ENCODE data around the gene TMEM126A. TPM values are rescaled to one million over a fixed set of nuclear protein-coding genes. Genes with fewer than 3 reads are reported as not detected.

TMEM126A gene
- total RNA-seq, 1 donor from 2014 or later: 47.2 TPM

DNA sequence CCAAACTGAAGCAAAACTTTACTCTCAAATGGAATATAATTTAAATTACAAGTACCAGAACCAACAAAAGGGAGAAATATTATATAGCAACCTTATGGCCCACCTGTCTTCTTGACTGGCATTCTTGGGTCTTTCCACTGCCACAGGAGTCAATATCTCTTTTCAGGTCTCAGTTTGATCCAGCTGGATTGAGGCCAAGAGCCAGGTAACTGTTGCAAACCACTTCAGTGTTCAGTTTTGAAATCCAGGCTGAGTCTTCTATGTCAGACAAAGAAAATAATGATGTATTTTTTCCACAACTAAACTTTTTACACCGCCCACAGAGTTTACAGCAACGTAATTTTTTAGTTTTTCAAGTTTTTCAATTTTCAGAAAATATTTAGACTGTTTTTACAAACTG is 21.3 kb upstream of the TMEM126A start:
- peaks cover 31% of the 10 kb centered on the region for H3K79me2 ChIP-seq (ENCODE audit: insufficient read depth, low read length)
- no peak overlapping the region for H2AFZ ChIP-seq (ENCODE audit: low read depth, low read length)
- H3K9me3 Mint-ChIP-seq (ENCODE audit: unreplicated experiment): no peaks in the 10 kb centered on the region
- peaks cover 13% of the 10 kb centered on the region for H3K4me1 ChIP-seq (ENCODE audit: insufficient read depth, low read length)
- no peaks in the 10 kb centered on the region for H3K9me3 ChIP-seq (ENCODE audit: insufficient read depth, low read depth, low read length)
- no peak for FAIRE-seq
- H3K27ac ChIP-seq (ENCODE audit: low read depth, low read length): no peak overlapping the region
- no peak overlapping the region for H3K4me3 ChIP-seq (ENCODE audit: insufficient read depth, low read depth, low read length)
- TF ChIP-seq, protein P1, sequence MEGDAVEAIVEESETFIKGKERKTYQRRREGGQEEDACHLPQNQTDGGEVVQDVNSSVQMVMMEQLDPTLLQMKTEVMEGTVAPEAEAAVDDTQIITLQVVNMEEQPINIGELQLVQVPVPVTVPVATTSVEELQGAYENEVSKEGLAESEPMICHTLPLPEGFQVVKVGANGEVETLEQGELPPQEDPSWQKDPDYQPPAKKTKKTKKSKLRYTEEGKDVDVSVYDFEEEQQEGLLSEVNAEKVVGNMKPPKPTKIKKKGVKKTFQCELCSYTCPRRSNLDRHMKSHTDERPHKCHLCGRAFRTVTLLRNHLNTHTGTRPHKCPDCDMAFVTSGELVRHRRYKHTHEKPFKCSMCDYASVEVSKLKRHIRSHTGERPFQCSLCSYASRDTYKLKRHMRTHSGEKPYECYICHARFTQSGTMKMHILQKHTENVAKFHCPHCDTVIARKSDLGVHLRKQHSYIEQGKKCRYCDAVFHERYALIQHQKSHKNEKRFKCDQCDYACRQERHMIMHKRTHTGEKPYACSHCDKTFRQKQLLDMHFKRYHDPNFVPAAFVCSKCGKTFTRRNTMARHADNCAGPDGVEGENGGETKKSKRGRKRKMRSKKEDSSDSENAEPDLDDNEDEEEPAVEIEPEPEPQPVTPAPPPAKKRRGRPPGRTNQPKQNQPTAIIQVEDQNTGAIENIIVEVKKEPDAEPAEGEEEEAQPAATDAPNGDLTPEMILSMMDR (IDR thresholded peaks at IDR 0.05; ENCODE audit: insufficient read depth, low read depth, low read length): no peak
- TF ChIP-seq EZH2 (IDR thresholded peaks at IDR 0.05; ENCODE audit: insufficient read depth, low read length): no peak
- DNase-seq (ENCODE audit: low read depth): no peak
- no peak overlapping the region for H3K27ac Mint-ChIP-seq (ENCODE audit: unreplicated experiment)
- no peaks in the 10 kb centered on the region for H3K27me3 ChIP-seq (ENCODE audit: insufficient read depth, low read length)
- no peaks in the 10 kb centered on the region for H3K27me3 Mint-ChIP-seq (ENCODE audit: low read depth, unreplicated experiment)
- H4K20me1 ChIP-seq (ENCODE audit: insufficient read depth, low read length): no peaks in the 10 kb centered on the region
- H3K4me1 Mint-ChIP-seq (ENCODE audit: low read depth, unreplicated experiment): peaks cover 16% of the 10 kb centered on the region
- H3K36me3 ChIP-seq (ENCODE audit: insufficient read depth, low read length): no peaks in the 10 kb centered on the region
- H3K9ac ChIP-seq (ENCODE audit: low read length): no peak overlapping the region
- H3K4me3 Mint-ChIP-seq (ENCODE audit: unreplicated experiment): peak overlapping the region; percentile 98
- H3K4me2 ChIP-seq (ENCODE audit: low read length): peak overlapping the region; percentile 98
- H3K36me3 Mint-ChIP-seq (ENCODE audit: low read depth, unreplicated experiment): peaks cover 2% of the 10 kb centered on the region

DNA sequence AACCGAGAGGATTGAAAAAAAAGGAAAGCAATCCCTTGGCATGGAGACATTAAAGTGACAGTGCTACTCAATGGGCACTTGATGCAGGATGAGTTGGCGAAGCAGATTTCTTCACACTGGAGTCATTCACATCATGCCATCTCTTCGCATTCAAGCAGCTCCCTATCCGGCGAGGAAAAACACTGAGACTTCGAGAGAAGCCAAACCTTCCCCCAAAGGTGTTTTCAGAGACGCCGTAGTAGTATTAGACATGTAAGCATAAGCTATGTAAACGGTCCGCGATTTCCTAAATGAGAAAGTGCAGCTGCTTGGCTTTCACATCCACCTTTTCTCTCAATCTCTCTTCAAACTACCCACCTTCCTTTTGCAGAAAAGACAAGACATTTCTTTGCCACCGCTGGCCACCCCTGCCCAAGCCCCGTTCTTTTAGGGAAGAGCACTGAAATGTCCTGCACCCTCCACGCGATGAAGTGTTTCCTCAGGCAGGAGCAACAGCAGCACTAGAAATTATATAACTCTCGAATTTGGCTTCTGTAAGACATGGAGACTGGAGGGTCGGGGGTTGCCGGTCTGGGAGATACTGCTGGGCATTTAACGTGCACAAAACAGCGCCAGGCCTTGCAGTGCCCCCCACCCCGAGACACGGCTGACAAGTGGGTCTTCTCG is 20.3 kb upstream of the TMEM126A start, which contains the start of gene DLG2:
Gene DLG2 (minus strand): TSS at position 13 of the 666 bp plus-strand sequence.
- no peaks in the 10 kb centered on the region for H3K36me3 ChIP-seq (ENCODE audit: insufficient read depth, low read length)
- Mint-ChIP-seq H3K9me3 (ENCODE audit: unreplicated experiment) (no peaks in the 10 kb centered on the region), H3K36me3 (ENCODE audit: low read depth, unreplicated experiment) (no peaks in the 10 kb centered on the region), H3K4me1 (ENCODE audit: low read depth, unreplicated experiment) (peaks cover 16% of the 10 kb centered on the region), H3K27me3 (ENCODE audit: low read depth, unreplicated experiment) (no peaks in the 10 kb centered on the region), H3K27ac (ENCODE audit: unreplicated experiment) (peak within 1 kb of the TSS; percentile 98), H3K4me3 (ENCODE audit: unreplicated experiment) (peak within 1 kb of the TSS; percentile 98)
- peaks cover 13% of the 10 kb centered on the region for H3K4me1 ChIP-seq (ENCODE audit: insufficient read depth, low read length)
- H3K27ac ChIP-seq (ENCODE audit: low read depth, low read length): peak within 1 kb of the TSS; percentile 75
- peaks cover 40% of the 10 kb centered on the region for H3K79me2 ChIP-seq (ENCODE audit: insufficient read depth, low read length)
- H3K9me3 ChIP-seq (ENCODE audit: insufficient read depth, low read depth, low read length): no peaks in the 10 kb centered on the region
- peak; percentile 18 for DNase-seq (ENCODE audit: low read depth)
- H3K9ac ChIP-seq (ENCODE audit: low read length): peak within 1 kb of the TSS; percentile 88
- peak within 1 kb of the TSS; percentile 98 for H3K4me2 ChIP-seq (ENCODE audit: low read length)
- H3K4me3 ChIP-seq (ENCODE audit: insufficient read depth, low read depth, low read length): peak within 1 kb of the TSS; percentile 99
- TF ChIP-seq EZH2 (IDR thresholded peaks at IDR 0.05; ENCODE audit: insufficient read depth, low read length): no peak
- TF ChIP-seq, protein P1 (IDR thresholded peaks at IDR 0.05; ENCODE audit: insufficient read depth, low read depth, low read length): no peak
- H4K20me1 ChIP-seq (ENCODE audit: insufficient read depth, low read length): no peaks in the 10 kb centered on the region
- peak; percentile 55 for FAIRE-seq
- H2AFZ ChIP-seq (ENCODE audit: low read depth, low read length): peak within 1 kb of the TSS; percentile 98
- no peaks in the 10 kb centered on the region for H3K27me3 ChIP-seq (ENCODE audit: insufficient read depth, low read length)

Measured in astrocyte (in vitro differentiated cells and primary cell).